HG02678 (cell line): ENCODE results near the gene DYDC1.
"Not testable (repeated sequence)": the region's sequence is repeated elsewhere in the genome, so short reads cannot be mapped to it uniquely, and the experiment has no call there.

Source experiments
- ATAC-seq: cut with Tn5 transposase; IDR thresholded peaks from one replicate; pipeline ENCODE4 v1.9.1; 2021; ENCODE audit warnings: mild to moderate bottlenecking, moderate library complexity; ENCODE audit not compliant: unreplicated experiment

Gene DYDC1

DNA sequence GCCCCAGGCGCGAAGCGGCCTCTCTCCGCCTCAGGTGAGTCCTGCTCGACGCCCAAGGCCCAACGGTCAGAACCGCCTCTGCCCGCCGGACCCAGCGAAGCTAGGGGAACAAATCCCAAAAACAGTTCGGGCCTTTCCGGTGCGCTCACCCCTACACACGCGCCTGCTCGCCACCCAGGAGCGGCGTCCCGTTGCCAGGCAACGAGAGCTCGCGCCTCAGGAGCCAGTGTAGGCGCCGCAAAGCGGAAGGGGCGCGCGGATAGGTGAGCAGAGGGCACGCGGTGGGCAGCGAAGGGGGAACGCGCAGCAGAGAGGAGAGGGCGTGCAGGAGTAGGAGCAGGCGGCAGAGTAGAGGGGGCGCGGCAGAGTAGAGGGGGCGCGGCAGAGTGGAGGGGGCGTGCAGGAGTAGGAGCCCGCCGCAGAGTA lies at the start of gene DYDC1, which contains the start of gene DYDC2:
DYDC1 (minus strand) TSS at position 193 of the 426 bp plus-strand sequence. CDS start 4,154 bp downstream, outside the sequence.
DYDC2 (plus strand) TSS at position 219 of the 426 bp plus-strand sequence. CDS start 5,663 bp downstream, outside the sequence.
- ATAC-seq, result peak; percentile 85

DNA sequence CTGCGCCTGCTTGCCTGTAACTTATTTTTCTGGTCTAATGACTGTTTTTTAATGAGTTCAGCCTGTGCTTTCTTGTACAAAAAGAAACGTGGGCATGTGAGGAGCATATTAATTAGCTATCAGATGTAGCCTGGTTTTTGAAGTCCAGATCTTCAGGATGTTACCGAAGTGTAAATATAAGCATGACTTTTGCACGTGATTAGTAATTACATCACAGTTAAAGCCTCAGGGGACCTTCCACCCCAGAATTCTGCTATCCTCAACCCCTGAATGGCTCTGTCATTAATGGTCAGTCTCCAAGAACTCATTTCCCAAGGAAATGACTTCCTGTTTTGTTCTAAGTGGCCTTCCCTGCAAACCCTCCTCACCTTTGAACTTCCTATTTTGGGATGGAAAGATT lies 49.6 kb upstream of the DYDC1 start:
- ATAC-seq, result no peak

DNA sequence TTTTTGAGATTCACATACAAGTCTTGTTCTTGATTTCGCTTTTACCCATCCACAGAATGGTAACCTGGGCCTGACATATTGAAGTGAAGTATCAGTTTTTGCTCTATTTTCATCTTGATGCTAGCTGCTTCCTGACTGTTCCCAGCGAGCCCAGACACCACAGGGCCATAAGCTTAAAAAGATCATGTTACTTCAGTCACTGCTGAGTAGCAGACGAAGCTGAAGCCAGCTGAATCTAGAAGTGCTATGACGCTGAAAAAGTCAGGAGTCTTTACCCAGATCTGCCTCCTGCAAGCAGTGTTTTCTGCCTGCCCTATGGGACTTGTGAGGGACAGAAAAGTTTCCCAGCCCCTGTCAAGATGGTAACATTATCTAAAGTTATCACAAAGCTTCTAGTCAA lies 49.1 kb upstream of the DYDC1 start:
- no peak for ATAC-seq

DNA sequence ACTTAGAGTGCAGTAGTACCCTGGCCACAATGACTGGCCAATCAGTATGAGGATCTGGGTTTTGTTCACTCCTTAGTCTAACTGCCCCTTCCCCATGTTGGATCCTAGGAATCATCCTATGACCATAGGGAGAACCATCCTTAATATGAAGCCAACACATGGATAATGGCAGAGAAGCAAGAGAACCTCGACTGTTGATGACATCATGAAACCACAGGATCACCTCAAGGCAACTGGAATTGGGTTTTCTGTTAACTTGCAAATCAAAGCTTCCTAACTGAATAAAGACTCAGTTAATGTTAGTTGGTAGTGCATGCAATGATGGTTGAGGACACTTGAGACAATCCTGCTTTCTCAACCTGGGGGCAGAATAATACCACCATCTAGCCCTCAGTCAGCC lies 48.5 kb upstream of the DYDC1 start:
- no peak for ATAC-seq

DNA sequence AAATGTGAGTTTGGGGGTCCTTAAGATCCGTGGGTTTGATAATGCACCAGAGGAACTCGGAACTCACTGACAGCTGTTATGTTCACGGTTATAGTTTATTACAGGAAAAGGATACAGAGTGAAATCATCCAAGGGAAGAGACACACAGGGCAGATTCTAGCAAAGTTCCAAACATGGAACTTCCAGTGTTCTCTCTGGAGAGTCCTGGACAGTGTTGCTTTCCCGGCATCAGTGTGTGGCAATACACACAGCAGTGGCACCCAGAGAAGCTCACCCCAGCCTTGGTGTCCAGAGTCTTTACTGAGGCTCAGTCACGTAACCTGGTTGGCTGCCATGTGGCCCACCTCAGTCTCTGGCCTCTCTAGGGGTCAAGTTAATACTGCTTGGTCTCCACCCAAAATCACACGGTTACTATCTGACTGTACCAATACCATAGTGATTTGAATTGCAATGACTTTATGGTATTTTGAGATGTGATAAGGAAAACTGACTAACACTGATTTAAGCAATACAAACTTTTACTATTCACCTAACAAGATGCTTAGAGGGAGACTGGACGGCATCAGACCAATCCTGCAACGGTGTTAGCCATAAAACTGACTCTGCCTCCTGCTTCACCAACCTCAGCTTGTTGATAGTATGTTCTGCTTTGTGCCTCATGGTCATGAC lies 43.7 kb upstream of the DYDC1 start:
- no peak for ATAC-seq

DNA sequence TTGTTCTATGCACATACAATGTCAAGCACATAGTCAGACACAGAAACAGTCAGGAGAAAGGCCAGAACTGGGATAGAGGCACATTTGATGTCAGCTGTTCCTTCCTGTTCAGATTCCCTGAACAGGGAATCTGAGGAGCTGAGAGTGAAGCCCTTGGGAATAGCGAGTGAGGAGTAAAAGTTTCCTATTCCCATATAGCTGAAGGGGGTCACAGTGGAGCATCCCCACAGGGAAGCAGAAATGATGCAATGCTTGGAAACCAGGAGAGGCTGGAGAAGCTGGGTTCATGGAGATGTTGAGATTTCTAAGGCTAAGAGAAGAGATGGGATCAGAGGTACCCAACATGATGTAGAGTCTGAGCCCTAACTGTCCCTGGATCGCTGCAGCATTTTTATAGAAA lies 40.5 kb upstream of the DYDC1 start:
- ATAC-seq, result no peak

DNA sequence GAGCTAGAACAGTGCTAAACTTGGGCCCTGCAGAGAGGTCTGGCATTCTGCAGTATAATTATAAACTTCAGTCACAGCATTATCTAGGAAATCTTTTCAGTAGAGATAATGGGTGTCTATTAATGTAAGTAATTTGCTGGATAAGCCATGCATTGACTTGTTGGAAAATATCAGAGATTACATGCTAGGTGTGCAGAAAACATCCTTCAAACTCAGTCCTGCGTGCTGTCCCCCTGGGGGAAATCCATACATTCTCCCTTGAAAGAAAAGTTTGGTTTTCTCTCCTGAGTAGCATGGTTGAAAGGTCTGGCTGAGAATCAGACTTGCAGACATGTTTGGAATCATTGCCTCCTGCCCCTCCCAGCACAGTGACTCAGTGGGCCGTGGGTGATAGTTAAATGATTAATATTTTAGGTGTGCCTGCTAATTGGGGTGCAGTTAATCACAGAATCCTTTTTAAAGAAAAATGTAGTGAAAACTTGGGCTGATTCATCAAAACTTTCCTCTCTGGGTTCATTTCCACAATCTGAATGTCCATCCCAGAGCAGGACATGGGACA lies 37.9 kb upstream of the DYDC1 start:
- ATAC-seq, result no peak

DNA sequence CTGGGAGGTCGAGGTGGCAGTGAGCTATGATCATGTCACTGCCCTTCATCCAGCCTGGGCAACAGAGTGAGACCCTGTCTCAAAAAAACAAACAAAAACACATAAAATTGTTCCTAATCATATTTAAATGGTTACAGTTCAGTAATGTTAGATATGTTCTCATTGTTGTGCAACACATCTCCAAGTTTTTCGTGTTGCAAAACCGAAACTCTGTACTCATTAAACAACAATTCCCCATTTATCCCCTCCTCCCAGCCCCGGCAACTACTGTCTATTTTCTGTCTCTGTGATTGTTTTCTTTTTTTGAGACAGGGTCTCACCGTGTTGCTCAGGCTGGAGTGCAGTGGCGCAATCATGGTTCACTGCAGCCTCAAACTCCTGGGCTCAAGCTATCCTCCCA lies 35.7 kb upstream of the DYDC1 start:
- no peak for ATAC-seq

DNA sequence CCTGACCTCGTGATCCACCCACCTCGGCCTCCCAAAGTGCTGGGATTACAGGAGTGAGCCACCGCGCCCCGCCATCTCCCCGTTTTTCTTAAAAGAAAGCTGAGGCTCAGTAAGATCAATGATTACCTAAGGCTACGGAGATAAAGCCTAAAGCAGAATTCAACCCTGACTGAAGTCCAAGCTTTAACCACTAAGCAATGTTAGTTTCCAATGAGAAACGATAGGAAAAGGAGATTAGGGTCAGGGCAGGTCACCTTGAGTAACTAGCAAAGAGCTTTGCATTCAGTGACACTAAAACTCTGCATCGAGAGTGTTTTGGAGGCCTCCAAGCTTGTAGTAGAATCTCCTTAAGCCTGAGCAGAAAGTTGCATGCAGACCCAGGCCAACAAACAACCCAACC lies 34.2 kb upstream of the DYDC1 start:
- ATAC-seq, result no peak

DNA sequence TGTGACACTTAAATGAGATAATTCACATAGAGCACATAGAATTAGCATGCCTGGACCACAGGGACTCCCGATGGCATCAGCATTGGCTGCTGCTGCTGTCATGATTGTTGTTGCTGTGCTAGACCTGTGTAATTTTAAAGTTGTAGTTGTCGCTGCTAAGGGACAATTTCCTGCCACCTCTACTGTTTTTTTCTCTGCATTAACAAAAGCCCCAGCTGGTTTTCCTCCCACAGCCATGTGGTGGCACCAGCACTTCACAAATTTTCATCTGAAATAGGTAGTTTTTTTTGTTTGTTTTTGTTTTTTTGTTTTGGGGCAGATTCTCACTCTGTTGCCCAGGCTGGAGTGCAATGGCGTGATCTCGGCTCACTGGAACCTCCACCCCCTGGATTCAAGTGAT lies 26.4 kb upstream of the DYDC1 start:
- no peak for ATAC-seq

DNA sequence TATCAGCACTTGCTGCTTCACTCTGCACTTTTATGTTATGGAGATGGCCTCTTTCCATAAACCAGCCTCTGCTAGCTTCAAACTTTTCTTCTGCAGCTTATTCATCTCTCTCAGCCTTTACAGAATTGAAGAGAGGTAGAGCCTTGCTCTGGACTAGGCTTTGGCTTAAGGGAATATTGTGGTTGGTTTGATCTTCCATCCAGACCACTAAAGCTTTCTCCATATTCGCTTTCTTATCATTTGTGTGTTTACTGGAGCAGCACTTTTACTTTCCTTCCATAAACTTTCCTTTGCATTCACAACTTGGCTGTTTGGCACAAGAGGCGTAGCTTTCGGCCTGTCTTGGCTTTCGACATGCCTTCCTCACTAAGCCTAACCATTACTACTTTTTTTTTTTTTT lies 23.6 kb upstream of the DYDC1 start:
- no peak for ATAC-seq

DNA sequence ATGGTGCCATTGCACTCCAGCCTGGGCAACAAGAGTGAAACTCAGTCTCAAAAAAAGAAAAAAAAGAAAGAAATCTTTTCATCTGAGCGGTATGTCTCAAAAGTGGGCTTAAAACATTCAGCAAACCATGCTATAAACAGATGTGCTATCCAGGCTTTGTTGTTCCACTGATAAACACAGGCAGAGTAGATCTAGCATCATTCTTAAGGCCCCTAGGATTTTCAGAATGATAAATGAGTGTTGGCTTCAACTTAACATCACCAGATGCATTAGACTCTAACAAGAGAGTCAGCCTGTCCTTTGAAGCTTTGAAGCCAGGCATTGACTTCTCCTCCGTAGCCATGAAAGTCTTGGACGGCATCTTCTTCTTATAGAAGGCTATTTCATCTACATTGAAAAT lies 23.1 kb upstream of the DYDC1 start:
- ATAC-seq, result no peak

DNA sequence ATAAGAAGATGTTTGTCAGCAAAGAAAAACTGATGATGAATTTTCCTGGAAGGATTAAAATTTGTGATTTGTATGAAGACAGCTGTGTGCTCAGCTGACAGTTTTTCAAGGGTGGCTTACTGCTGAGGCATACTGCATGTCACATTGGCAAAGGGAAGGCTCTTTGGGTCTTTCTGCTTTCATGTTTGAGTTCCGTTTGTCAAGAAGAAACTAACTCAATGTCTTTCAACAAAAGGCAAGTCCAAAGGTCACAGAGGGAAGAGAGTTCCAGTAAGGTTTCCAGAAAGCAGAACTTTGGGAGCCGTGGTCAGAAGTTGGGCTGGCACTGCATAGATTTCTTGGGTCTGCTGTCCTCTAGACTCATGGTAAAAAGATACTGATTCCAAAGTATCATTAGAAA lies 16.9 kb upstream of the DYDC1 start:
- ATAC-seq, result no peak

DNA sequence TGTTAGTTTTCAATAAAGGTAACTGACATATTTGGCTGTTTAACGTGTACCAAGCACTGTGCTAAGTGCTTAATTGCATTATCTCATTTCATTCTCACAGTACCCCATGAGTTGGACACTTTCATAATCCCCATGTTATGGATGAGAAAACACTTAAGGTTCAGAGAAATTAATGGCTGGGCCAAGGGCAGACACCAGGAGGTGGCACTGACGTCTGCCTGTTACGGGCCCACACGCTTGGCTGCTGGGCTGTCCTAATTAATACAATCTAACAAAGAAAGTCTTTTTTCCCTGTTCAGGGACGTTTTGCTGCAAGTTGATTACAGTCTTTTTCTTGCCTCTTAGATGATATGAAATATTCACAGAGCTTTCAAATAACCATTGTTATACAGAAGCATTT lies 16.1 kb upstream of the DYDC1 start:
- no peak for ATAC-seq

DNA sequence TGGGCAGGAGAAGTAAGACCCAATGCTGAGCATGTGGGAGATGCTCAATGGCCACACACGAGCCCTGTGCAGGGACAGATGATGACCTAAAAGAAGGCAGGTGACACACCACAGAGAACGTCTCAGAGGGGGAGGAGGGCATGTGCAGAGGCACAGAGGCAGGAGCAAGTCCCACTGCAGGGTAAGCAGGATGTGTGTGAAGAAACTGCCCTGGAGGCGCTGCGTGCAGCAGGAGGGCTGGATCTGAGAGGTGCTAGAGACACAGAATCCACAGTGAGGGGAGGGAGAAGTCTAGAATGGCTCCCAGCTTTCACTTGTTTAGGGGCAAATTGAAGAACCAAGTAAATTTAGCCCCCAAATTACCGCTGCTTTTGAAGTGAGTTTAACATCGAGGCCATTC lies 14.9 kb upstream of the DYDC1 start:
- no peak for ATAC-seq

DNA sequence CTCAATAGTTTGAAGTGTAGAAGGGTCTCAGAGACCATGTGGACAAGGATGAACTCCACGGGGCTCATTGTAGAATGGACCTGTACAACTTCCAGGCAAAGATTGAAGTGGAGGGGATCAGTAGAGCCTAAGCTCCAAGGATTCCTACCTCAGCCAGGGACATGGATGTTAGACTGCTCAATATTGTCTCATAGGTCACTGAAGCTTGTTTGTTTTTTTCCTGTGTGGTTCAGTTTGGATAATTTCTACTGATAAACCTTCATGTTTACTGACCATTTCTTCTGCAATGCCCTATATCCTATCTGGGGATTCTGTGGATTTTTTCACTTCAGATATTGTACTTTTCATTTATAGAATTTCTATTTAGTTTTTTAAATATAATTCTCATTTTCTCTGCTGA lies 9.0 kb upstream of the DYDC1 start:
- no peak for ATAC-seq

DNA sequence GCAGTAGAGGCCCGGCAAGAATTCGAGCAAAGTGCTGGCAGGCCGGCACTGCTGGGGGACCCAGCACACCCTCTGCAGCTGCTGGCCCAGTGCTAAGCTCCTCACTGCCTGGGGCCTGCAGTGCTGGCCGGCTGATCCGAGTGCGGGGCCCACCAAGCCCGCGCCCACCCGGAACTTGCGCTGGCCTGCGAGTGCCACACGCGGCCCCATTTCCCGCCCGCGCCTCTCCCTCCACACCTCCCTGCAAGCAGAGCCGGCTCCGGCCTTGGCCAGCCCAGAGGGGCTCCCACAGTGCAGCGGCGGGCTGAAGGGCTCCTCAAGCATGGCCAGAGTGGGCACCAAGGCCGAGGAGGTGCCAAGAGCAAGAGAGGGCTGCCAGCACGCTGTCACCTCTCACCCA lies 3.1 kb upstream of the DYDC1 start:
- ATAC-seq, result no peak

DNA sequence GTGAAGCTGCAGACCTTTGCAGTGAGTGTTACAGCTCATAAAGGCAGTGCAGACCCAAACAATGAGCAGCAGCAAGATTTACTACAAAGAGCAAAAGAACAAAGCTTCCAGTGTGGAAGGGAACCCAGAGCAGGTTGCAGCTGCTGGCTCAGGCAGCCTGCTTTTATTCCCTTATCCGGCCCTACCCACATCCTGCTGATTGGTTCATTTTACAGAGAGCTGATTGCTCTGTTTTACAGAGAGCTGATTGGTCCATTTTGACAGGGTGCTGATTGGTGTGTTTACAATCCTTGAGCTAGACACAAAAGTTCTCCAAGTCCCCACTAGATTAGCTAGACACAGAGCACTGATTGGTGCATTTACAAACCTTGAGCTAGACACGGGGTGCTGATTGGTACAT lies 2.4 kb upstream of the DYDC1 start:
- ATAC-seq, result not testable (repeated sequence)

DNA sequence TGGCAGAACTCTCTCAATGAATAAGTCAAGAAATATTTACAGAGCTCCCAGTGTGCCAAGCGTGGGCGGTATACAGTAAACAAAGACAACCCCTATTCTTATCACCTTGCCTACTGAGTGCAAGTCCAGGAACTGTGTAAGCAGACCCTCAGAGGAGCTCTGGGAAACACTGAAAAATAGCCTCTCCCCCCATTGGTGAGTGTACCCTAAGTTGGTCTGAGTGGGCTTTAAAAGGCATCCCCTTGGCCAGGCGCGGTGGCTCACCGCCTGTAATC lies 1.2 kb upstream of the DYDC1 start:
- ATAC-seq, result no peak

DNA sequence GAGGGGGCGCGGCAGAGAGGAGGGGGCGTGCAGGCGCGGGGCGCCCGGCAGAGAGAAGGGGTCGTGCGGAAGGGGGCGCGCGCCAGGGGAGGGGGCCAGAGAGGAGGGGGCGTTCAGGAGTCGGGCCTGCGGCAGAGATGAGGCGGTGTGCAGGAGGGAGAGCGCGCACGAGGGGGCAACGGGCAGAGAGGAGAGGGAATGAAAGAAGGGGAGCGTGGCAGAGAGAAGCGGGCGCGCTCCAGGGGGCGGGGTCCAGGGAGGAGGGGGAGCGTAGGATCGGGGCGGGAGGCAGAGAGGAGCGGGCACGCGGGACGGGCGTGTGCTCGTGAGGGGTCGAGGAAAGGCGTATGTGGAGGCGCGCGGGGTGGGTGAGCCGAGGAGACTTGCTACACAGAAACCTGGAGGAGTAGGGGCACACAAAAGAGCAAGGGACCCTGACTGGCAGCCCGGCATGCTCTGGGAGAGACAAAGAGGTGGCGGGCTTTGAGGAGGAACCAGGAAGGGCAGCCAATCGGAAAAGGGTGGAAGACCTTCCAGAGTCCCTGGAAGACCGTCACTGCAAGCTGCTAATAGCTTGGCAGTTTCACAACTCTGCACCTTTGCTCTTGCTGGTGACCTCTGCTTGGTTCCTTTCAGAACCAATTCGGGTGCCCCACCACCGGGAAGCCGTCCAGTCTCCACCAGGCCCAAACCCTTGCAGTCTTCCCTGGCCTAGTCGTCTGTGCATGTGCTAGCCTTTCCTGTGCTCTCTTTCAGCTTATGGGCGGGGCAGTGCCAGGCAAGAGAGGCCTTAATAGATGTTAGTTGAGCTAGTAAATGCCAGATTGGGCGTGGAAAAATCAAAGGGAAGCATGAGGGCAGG lies 665 bp upstream of the DYDC1 start:
- no peak for ATAC-seq

DNA sequence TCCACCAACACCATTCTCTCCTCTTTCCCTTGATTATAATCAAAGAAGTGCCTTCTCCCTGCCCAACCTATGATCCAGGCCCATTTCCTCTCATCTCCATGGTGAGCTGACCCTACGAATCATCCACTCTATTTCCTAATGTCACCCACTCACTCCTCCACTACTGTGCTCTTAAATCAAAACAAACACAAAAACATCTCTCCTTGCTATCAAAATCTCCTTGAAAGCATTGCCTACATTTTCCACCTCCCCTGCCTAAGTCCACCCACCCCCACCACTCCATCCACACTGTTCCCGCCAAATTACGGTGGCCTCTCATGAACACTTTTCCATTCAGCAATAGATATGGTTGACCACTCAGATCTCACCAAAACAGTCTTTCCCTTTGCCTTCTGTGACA lies 5.3 kb downstream of the DYDC1 start:
- no peak for ATAC-seq

DNA sequence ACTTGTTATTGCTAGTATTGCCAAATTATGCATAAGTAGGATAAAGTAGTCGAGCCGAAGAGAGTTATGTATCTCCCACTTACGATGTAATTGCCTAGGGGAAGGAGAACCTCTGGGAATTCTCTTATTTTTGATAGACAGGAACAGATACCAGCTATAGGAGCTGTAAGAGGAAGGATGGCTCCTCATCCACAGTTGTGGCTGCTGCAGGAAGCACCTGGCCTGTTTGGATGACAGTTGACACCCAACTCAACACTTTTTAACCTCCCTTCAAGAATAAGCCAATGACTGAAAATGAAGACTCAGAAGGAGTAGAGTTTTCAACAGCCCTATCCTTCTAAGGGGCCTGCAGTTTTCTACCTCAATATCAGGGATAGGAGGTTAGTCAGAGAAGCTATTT lies 6.3 kb downstream of the DYDC1 start:
- ATAC-seq, result no peak
